HG02623 (cell line): ENCODE measurements around the gene ARVCF.

Experiments used
- ATAC-seq: cut with Tn5 transposase; IDR thresholded peaks from one replicate; pipeline ENCODE4 v1.9.1; 2021; ENCODE audit warnings: moderate library complexity; ENCODE audit not compliant: unreplicated experiment

The ARVCF gene

GRCh38 chr22:20000246-20001081 lies 16.2 kb downstream of the ARVCF start:
- no peak for ATAC-seq

- no peak for ATAC-seq
Measured at GRCh38 chr22:19998991-19999820, 17.4 kb downstream of the ARVCF start.

- ATAC-seq, result no peak
Measured at GRCh38 chr22:19998232-19998951, 18.2 kb downstream of the ARVCF start.

- ATAC-seq, result no peak
Measured at GRCh38 chr22:19997561-19998231, 18.9 kb downstream of the ARVCF start.

- no peak for ATAC-seq
Measured at GRCh38 chr22:19996694-19997384, 19.8 kb downstream of the ARVCF start.

- ATAC-seq, result no peak
Measured at GRCh38 chr22:19995611-19996339, 20.8 kb downstream of the ARVCF start.

- ATAC-seq, result no peak
Measured at GRCh38 chr22:19994851-19995610, 21.6 kb downstream of the ARVCF start.

- ATAC-seq, result no peak
Measured at GRCh38 chr22:19993926-19994325, 22.7 kb downstream of the ARVCF start.

- ATAC-seq, result no peak
Measured at GRCh38 chr22:19992921-19993355, 23.7 kb downstream of the ARVCF start.

GRCh38 chr22:19992481-19992911 lies 24.1 kb downstream of the ARVCF start:
- ATAC-seq, result no peak

- ATAC-seq, result no peak
Measured at GRCh38 chr22:19991645-19992451, 24.8 kb downstream of the ARVCF start.

- ATAC-seq, result no peak
Measured at GRCh38 chr22:19991395-19991644, 25.3 kb downstream of the ARVCF start.

GRCh38 chr22:19990609-19991394 lies 25.8 kb downstream of the ARVCF start:
- no peak for ATAC-seq

GRCh38 chr22:19990188-19990587 lies 26.4 kb downstream of the ARVCF start:
- no peak for ATAC-seq

GRCh38 chr22:19989725-19990067 lies 26.9 kb downstream of the ARVCF start:
- no peak for ATAC-seq

- no peak for ATAC-seq
Measured at GRCh38 chr22:19988965-19989724, 27.5 kb downstream of the ARVCF start.

GRCh38 chr22:19988331-19988808 lies 28.3 kb downstream of the ARVCF start:
- ATAC-seq, result no peak
